ENCODE results near the gene COMMD9.

Gene COMMD9

GRCh38 chr11:36295926-36296325, 6.7 kb upstream of the COMMD9 start, which contains the start of gene PRR5L:
Gene PRR5L, plus strand, starts transcription at chr11:36296288. Its CDS starts 104,834 bp downstream, at chr11:36401122.
- DNase-seq = no peak

GRCh38 chr11:36292311-36292722, 3.1 kb upstream of the COMMD9 start:
- no peak for DNase-seq

GRCh38 chr11:36288442-36289225, 590 bp downstream of the COMMD9 start:
- peak; percentile 35 for DNase-seq

GRCh38 chr11:36282926-36283325, 6.3 kb downstream of the COMMD9 start:
- DNase-seq = no peak

DNA sequence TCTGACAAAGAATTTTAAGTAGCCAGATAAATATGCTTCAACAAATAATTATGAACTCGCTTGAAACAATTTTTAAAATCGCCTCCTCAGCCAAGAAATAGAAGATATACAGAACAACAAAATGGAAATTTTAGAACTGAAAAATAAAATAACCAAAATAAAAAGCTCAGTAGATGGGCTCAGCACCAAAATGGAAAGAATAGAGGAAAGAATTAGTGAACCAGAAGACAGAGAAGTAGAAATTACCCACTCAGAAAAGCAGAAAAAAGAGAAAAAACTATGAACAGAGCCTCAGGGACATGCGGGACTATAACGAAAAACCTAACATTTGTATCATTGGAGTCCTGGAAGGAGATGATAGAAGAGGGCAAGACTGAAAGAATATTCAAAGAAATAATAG, 7.4 kb downstream of the COMMD9 start:
- DNase-seq = no peak

DNA sequence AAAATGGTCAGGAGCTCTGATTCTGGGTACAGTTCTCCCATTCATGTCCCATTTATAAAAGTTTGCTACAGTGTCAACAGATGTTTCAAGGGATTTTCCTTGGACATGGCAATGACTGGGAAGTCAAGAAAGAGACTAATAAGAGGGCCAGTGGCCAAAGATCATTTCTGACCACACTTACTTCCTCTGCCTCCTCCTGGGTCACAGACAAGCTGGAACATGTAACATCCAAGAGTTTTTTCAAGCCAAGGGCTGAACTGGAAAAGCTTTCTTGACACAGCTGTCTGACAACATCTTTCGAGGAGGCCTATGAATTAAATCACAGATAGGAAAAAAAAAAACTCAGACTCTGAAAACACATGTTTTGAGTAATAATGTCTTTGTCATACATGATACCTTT, 8.7 kb downstream of the COMMD9 start:
- DNase-seq = no peak

DNA sequence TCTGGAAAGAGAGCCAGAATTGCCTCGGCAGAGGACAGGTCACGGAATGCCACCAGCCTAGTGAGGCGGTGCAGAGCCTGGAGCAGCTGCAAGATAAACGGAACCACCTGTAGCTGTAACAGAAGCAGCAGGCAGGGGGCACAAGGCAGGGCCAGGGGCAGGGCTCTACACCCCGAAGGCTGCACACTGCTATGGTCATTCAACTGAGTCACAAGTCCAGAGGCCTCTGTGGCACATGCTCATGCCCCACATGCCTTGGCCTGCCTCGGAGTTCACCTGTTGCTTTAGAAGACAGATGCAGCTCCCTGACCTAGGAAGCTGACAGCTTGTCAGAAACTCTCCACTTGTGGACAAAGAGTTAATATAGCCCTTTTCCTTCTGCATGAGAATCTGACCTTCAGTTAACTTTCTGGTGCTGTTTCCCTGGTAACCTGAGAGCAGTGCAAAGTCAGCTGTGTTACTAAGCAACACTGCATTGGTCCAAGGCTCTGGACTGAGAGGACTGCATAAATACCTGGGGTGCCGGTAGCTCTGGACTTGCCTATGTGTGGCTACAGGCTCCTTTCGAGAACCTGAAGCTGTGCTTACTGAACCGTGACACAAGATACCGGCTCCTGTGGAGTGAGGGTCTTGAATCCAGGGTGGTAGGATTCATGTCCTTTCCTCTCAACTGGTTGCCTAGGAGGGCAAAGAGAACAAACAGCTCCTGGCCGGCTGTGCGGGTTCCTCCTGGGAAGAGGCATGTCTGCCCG, 10.5 kb downstream of the COMMD9 start:
- DNase-seq = peak; percentile 19

- peak; percentile 26 for DNase-seq
Measured at GRCh38 chr11:36274414-36274813, 14.8 kb downstream of the COMMD9 start.

- no peak for DNase-seq
Measured at GRCh38 chr11:36273110-36273509, 16.1 kb downstream of the COMMD9 start.

GRCh38 chr11:36271794-36272407, 17.3 kb downstream of the COMMD9 start:
- DNase-seq = no peak

DNA sequence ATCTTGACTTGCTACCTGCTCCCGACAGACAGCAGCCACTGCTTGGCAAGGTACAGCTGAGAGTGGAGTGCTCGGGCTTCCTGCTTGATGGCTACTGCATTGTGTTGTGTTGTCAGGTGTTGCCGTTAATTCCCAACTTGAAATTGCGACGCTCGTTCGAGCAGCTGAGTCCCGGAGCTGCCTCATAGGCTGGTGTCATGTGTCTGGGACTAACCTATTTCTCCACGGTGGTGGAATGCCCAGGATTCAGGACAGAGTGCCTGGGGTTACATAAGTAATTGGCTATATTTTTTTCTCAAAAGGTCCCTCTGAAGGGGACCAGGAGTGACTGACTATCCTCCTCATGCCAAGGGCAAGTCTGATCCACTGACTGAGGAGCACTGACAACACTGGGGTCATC, 18.5 kb downstream of the COMMD9 start:
- DNase-seq = no peak

DNA sequence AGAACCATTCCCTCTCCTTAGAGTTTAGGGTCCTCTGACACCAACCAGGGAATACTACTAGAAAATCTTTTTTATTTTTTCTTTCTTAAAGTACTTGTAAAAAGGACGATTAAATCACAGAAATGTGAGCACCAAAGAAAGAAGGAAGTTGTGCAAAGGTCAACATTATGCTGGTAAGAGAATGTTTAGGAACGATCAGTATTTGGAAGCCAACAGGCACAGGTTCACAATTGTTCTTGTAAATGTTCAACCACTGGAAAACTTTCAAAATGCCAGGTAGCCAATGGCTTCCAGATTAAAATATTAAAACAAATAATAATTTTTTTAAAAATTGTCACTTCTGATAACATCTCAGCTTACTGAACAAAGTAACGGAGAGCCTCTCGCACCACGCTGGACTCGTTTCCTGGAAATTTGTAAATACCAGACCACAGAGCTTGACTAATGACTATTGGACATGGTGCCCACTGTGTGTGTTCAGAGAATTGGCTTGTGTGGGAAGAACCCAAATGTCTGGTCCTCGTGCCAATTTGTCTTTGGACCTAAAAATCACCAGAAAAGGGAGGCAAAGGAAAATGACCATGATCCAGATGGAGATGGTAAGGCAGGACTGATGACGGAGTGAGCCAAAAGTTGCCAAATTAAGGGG, 20.8 kb downstream of the COMMD9 start:
- no peak for DNase-seq

GRCh38 chr11:36266767-36267166, 22.5 kb downstream of the COMMD9 start:
- DNase-seq = no peak

- DNase-seq = peak; percentile 63
Measured at GRCh38 chr11:36265793-36266628, 23.2 kb downstream of the COMMD9 start.

DNA sequence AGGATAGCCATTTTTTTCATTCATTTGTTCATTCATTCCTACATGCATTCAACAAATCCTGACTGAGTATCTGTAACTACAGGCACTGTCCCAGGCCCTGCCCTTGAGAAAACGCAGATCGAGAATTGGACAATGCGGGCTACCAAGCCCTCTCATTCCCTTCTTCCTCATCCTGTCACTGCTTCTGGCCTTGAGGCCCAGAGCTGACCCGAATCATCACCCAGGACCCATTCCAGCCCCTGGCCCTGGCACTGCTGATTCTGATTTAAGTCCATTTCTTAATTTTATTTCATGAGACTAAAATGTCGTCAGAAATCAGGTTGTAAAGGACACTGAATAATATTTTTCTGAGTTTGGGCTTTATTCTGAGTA, 24.3 kb downstream of the COMMD9 start:
- no peak for DNase-seq

DNA sequence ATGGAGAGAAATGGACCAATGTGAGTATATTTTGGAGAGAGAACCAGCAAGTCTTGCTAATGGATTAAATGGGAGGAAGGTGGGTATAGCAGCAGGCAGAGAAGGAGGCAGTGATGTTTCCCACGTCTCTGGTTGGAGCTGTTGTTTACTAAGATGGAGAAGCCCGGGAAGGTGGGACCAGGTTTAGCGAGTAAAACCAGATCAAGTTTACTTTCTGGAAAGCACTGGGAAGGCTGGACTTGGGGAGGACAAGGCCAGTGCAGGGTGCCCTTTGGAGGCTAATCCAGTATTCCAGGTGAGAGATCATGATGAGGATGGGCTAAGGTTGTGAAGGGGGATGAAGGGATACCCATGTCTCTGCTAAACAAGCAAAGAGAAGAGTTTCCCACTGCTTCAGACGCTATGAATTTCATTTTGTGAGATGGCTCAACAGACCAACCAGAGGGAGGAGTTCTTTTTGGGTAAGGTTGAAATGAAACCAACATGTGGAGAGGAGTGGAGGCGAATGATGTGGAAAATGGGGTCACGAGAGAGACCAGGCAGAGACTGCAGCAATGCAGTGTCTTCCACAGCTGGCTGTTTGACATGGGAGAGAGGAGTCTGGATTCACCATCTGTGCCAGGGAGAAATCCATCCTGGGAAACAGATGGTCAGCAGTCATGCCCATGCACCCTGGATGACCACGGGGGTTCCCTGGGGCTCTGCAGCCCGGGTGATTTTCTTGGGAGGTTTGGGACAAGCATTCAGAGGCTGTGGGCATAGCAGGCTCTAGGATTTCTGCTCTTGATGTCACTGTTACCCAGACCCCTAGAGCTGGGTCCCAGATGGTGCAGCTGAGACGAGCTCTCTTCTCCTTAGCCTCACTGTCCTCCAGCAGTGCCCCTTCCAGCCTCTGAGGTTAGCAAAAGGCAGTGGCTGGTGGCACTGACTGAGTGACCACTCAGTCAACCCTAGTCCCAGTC, 24.9 kb downstream of the COMMD9 start:
- no peak for DNase-seq

DNA sequence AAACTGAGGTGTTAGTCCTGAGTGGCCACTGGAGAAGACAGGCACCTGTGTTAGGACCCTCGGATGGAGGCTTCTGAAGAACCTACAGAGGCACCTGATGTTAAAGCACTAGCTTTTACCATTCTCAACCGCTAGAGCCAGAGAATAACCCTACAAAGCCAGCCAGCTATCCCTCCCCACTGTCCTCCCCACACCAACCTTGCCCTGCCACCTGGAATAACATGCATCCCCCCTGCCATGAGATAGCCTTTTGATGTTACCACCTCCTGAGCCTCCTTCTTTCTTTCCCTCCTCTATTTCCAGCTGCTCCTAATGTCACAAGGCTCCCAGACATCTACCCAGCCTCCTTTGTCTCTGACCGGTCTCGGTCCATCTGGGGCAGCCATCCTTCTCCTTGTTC, 28.1 kb downstream of the COMMD9 start:
- DNase-seq = peak; percentile 64

DNA sequence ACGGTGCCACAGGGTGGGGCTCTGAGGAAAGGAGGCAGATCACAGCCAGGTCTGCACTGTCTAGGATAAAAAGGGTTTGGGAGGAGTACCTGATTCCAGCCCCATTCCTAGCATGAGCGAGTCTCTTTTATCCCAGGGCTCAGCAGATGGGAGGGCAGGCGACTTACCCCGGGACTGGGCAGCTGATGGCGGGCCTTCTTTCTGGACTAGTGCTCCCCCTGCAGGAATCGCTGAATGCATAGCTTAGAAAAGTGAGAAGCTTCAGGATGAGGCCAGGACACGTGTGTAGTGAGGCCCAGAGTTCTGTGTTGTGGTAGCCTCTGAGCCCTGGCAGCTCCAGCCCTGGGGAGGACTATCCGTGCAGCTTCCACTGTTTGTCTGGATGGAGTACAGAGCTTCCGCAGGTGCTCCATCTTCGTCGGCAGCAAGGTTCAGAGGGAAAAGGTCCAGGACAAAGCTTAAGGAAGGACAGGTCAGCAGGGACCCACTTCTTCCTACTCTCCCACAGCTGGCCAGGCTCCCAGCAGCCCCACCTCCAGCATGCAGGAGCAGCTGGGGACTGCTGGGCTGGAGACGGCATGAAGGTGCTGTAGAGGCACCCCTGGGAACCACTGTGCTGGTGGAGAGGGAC, 30.4 kb downstream of the COMMD9 start:
- DNase-seq = peak; percentile 68

- DNase-seq = no peak
Measured at GRCh38 chr11:36257351-36257750, 31.9 kb downstream of the COMMD9 start.

DNA sequence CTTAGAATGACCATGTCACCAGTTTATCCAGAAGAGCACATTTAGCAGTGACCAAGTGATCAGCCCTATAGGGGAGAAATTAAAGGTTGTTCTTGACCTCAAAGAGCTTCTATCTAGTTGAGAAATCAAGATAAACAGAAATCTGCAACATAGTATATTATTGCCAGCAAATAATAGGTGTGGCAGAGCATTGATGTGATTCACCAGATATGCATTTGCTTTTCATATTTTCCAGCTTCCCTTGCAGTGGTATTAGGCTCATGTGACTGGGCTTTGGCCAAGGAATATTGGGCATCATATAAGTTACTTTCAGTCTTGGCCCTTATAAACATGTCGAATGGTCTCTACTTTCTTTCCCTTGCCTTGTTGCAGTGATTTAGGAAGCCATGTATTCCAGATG, 34.5 kb downstream of the COMMD9 start:
- DNase-seq = no peak

DNA sequence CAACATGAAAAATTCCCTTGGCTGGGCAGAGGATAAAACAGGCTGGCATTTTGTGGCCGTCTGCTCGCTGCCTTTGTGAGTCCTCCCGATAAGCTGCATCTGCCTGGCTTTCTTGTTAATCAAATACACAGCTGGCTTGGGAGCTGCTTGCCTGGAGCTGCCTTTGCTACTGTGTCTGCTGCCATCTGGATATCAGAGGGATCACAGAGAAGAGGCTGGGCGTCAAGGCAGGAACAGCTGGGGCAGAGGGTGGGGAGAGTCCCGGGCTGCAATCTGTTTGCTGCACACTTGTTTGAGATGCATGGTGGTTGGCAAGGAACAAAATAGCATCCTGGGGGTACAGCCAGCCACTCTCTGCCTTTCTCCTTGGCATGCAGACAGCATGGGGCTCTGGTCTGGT, 36.0 kb downstream of the COMMD9 start:
- DNase-seq = peak; percentile 18
